ENCODE data around the gene GALNT8. TPM values are rescaled to one million over a fixed set of nuclear protein-coding genes. Genes with fewer than 3 reads are reported as not detected.

GALNT8 gene, protein sequence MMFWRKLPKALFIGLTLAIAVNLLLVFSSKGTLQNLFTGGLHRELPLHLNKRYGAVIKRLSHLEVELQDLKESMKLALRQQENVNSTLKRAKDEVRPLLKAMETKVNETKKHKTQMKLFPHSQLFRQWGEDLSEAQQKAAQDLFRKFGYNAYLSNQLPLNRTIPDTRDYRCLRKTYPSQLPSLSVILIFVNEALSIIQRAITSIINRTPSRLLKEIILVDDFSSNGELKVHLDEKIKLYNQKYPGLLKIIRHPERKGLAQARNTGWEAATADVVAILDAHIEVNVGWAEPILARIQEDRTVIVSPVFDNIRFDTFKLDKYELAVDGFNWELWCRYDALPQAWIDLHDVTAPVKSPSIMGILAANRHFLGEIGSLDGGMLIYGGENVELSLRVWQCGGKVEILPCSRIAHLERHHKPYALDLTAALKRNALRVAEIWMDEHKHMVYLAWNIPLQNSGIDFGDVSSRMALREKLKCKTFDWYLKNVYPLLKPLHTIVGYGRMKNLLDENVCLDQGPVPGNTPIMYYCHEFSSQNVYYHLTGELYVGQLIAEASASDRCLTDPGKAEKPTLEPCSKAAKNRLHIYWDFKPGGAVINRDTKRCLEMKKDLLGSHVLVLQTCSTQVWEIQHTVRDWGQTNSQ
- under 0.01 TPM in 1 of 2 replicates, not detected in the other for total RNA-seq (ENCODE audit: low replicate concordance)

GRCh38 chr12:4719821-4720636 lies at the start of gene GALNT8:
TSS of gene GALNT8 (plus strand) at chr12:4720400. CDS start at chr12:4720678, 278 bp downstream.

Other genes starting within 250 kb of the GALNT8 start
- 0.23 and 3.2 TPM in 2 replicates for gene RAD51AP1, start 181.5 kb upstream of the GALNT8 start, total RNA-seq (ENCODE audit: low replicate concordance)
- gene DYRK4, start 158.2 kb upstream of the GALNT8 start, total RNA-seq (ENCODE audit: low replicate concordance): 23.2 and 88.5 TPM in 2 replicates
- gene AKAP3, start 71.3 kb upstream of the GALNT8 start, total RNA-seq (ENCODE audit: low replicate concordance): 0.38 and 1.1 TPM in 2 replicates
- 53.5 and 89.4 TPM in 2 replicates for gene NDUFA9, start 71.3 kb upstream of the GALNT8 start, total RNA-seq (ENCODE audit: low replicate concordance)
- gene KCNA1, start 189.5 kb downstream of the GALNT8 start, total RNA-seq (ENCODE audit: low replicate concordance): not detected in 2 replicates